PFSK-1 (cell line): Measurements from ENCODE around the gene SLC36A4.

ENCODE experiments used
- FOXP2 ChIP-seq: optimal IDR thresholded peaks from 2 replicates; pipeline ENCODE3; 2011; ENCODE audit warnings: borderline replicate concordance, control low read depth, inconsistent platforms; ENCODE audit not compliant: insufficient read depth; ENCODE audit errors: extremely low read length, extremely low read depth
- POLR2AphosphoS5 ChIP-seq: IDR thresholded peaks from 2 replicates; pipeline ENCODE4 v1.6.1; 2012; ENCODE audit warnings: low read depth, mild to moderate bottlenecking, control low read depth, low read length, moderate library complexity
- REST ChIP-seq, 2 experiments: IDR thresholded peaks; 2 replicates each; pipeline versions ENCODE4 v1.6.1 to v1.8.0; 2011 to 2012; ENCODE audit warnings: low read depth in 2 of 2, low read length in 2 of 2, control low read depth in 1 of 2, inconsistent platforms in 1 of 2, mild to moderate bottlenecking in 1 of 2, moderate library complexity in 1 of 2; ENCODE audit not compliant: insufficient read depth in 1 of 2

- TF ChIP-seq POLR2AphosphoS5: no peak
- TF ChIP-seq FOXP2: no peak
- no peak for TF ChIP-seq REST (IDR thresholded peaks at IDR 0.05; ENCODE audit: insufficient read depth in 1 of 2, low read depth in 2 of 2, low read length in 2 of 2)
Observed at GRCh38 chr11:93159721-93160120, 38.1 kb downstream of the SLC36A4 start.
